Chondrocyte (in vitro differentiated cells): ENCODE data around the gene PDE9A. TPM values are rescaled to one million over a fixed set of nuclear protein-coding genes. Genes with fewer than 3 reads are reported as not detected.

Experiments
- DNase-seq: peaks from one replicate; pipeline ENCODE4 v3.0.0; 2021; ENCODE audit warnings: mixed read lengths, low spot score
- H3K27ac Mint-ChIP-seq: one replicate; pipeline ENCODE4 v1.8.0; 2021; ENCODE audit warnings: mild to moderate bottlenecking, moderate library complexity, mixed read lengths; ENCODE audit not compliant: unreplicated experiment
- H3K27me3 Mint-ChIP-seq: 2 replicates; pipeline ENCODE4 v1.8.0; 2021; ENCODE audit warnings: low read depth, mixed read lengths
- H3K36me3 Mint-ChIP-seq: 2 replicates; pipeline ENCODE4 v1.8.0; 2021; ENCODE audit warnings: low read depth, mixed read lengths
- H3K4me1 Mint-ChIP-seq: 2 replicates; pipeline ENCODE4 v1.8.0; 2021; ENCODE audit warnings: low read depth, mild to moderate bottlenecking, mixed read lengths
- H3K4me3 Mint-ChIP-seq: one replicate; pipeline ENCODE4 v1.8.0; 2021; ENCODE audit warnings: mild to moderate bottlenecking, moderate library complexity, mixed read lengths; ENCODE audit not compliant: unreplicated experiment
- H3K9me3 Mint-ChIP-seq: 2 replicates; pipeline ENCODE4 v1.8.0; 2021; ENCODE audit warnings: low read depth, mixed read lengths
- CTCF ChIP-seq: fragments of 200-600 bp; sonication (generic); IDR thresholded peaks from 2 replicates; pipeline ENCODE4 v1.5.0; 2021; ENCODE audit warnings: antibody characterized with exemption, mild to moderate bottlenecking, moderate library complexity
- total RNA-seq: library from RNA; stranded (reverse); gene quantifications from 3 replicates; pipeline ENCODE4 v1.2.1, GENCODE V29; 2021

Gene PDE9A
- total RNA-seq, 1 donor from 2014 or later = 0.60 TPM

- DNase-seq = no peak
- peaks cover 28% of the 10 kb centered on the region for H3K27me3 Mint-ChIP-seq
- no peaks in the 10 kb centered on the region for H3K36me3 Mint-ChIP-seq
- no peak overlapping the region for H3K27ac Mint-ChIP-seq
- no peak for TF ChIP-seq CTCF
- no peak overlapping the region for H3K4me3 Mint-ChIP-seq
- H3K9me3 Mint-ChIP-seq = no peaks in the 10 kb centered on the region
- H3K4me1 Mint-ChIP-seq = no peaks in the 10 kb centered on the region
Measured at GRCh38 chr21:42666023-42666747, 12.8 kb downstream of the PDE9A start.

- Mint-ChIP-seq H3K36me3 (no peaks in the 10 kb centered on the region), H3K4me1 (peaks cover 3% of the 10 kb centered on the region), H3K9me3 (no peaks in the 10 kb centered on the region), H3K27me3 (peaks cover 26% of the 10 kb centered on the region), H3K27ac (no peak overlapping the region), H3K4me3 (no peak overlapping the region)
- no peak for DNase-seq
- TF ChIP-seq CTCF = no peak
Measured at GRCh38 chr21:42666925-42667324, 13.5 kb downstream of the PDE9A start.

GRCh38 chr21:42668298-42668992 lies 15.0 kb downstream of the PDE9A start:
- Mint-ChIP-seq H3K4me3 (no peak overlapping the region), H3K27ac (no peak overlapping the region), H3K36me3 (no peaks in the 10 kb centered on the region), H3K4me1 (peaks cover 19% of the 10 kb centered on the region), H3K9me3 (no peaks in the 10 kb centered on the region), H3K27me3 (peaks cover 26% of the 10 kb centered on the region)
- TF ChIP-seq CTCF = no peak
- no peak for DNase-seq

- H3K4me3 Mint-ChIP-seq = no peak overlapping the region
- no peaks in the 10 kb centered on the region for H3K9me3 Mint-ChIP-seq
- DNase-seq = no peak
- H3K4me1 Mint-ChIP-seq = peaks cover 25% of the 10 kb centered on the region
- peak; percentile 7 for TF ChIP-seq CTCF
- H3K27me3 Mint-ChIP-seq = peaks cover 26% of the 10 kb centered on the region
- no peaks in the 10 kb centered on the region for H3K36me3 Mint-ChIP-seq
- no peak overlapping the region for H3K27ac Mint-ChIP-seq
Measured at GRCh38 chr21:42669041-42669440, 15.6 kb downstream of the PDE9A start.

GRCh38 chr21:42670058-42670880 lies 16.8 kb downstream of the PDE9A start:
- Mint-ChIP-seq H3K4me1 (peaks cover 37% of the 10 kb centered on the region), H3K27me3 (peaks cover 21% of the 10 kb centered on the region), H3K4me3 (no peak overlapping the region), H3K9me3 (no peaks in the 10 kb centered on the region), H3K27ac (no peak overlapping the region), H3K36me3 (no peaks in the 10 kb centered on the region)
- TF ChIP-seq CTCF = no peak
- no peak for DNase-seq
